ENCODE data around the gene CACNA1C.

DNA sequence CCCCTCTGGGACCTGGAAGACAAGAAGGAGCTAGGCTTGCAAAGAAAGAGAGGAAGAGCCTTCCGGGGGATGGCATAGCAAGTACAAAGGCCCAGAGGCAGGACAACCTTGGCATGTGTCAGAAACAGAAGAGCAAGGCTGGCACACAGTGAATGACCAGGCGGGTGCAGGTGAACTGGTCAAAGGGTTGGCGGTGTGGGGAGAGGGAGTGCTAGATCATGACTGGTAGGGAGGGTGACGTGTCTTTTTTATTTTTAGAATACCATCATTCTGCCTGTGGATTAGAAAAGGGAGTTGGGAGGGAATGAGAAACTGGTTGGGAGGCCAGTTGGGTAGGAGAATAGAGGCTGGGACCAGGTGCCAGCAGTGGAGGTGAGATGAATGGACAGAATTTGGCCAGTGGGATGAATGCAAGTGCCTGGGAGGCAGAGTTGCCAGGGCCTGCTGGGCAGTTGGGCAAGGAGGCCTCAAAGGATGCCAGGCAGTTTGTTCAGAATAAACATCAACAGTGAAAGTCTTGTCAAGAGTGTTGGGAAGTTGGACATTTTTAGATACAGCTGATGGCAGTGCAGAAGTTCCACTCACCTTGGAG is 168.3 kb downstream of the CACNA1C start:
- TF ChIP-seq POLR2A (IDR thresholded peaks at IDR 0.05) = no peak
- TF ChIP-seq, protein P1, sequence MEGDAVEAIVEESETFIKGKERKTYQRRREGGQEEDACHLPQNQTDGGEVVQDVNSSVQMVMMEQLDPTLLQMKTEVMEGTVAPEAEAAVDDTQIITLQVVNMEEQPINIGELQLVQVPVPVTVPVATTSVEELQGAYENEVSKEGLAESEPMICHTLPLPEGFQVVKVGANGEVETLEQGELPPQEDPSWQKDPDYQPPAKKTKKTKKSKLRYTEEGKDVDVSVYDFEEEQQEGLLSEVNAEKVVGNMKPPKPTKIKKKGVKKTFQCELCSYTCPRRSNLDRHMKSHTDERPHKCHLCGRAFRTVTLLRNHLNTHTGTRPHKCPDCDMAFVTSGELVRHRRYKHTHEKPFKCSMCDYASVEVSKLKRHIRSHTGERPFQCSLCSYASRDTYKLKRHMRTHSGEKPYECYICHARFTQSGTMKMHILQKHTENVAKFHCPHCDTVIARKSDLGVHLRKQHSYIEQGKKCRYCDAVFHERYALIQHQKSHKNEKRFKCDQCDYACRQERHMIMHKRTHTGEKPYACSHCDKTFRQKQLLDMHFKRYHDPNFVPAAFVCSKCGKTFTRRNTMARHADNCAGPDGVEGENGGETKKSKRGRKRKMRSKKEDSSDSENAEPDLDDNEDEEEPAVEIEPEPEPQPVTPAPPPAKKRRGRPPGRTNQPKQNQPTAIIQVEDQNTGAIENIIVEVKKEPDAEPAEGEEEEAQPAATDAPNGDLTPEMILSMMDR (IDR thresholded peaks at IDR 0.05) = no peak
